ENCODE results near the gene SEC31A. TPM values are rescaled to one million over a fixed set of nuclear protein-coding genes. Genes with fewer than 3 reads are reported as not detected.

The SEC31A gene
- total and polyA plus RNA-seq, 2 of the 4 experiments (the other 2 are of a cell fraction) = 278 to 366 TPM

- Histone ChIP-seq H4K5ac (ENCODE audit: low read depth, low read length) (peak overlapping the region; percentile 9), H4K8ac (ENCODE audit: low read depth in 2 of 2, low read length in 2 of 2) (peak overlapping the region; percentile 65 to 84), H3K9ac (ENCODE audit: low read depth, low read length) (peak overlapping the region; percentile 88), H2BK15ac (ENCODE audit: low read depth, low read length) (peak overlapping the region; percentile 51), H2AFZ (replicated peaks; ENCODE audit: low read length, poor library complexity) (peak overlapping the region; percentile 93), H2BK120ac (ENCODE audit: low read depth, low read length) (peak overlapping the region; percentile 53), H3K4me3 (ENCODE audit: insufficient read depth, low read depth, low read length) (peak overlapping the region; percentile 50), H2AK9ac (replicated peaks; ENCODE audit: low read depth, low read length, poor library complexity) (peak overlapping the region; percentile 94), H3K36me3 (ENCODE audit: control insufficient read depth, insufficient read depth, low read length) (no peaks in the 10 kb centered on the region; the same call in 1 of the 2 replicates), H3K4me2 (ENCODE audit: low read depth, low read length) (peak overlapping the region; percentile 74), H3K23ac (ENCODE audit: low read depth, low read length) (peak overlapping the region; percentile 94), H2BK5ac (ENCODE audit: low read depth, low read length, poor library complexity, severe bottlenecking) (peak overlapping the region; percentile 96), H3K9me1 (ENCODE audit: insufficient read depth, low read length) (peaks cover 2% of the 10 kb centered on the region; the same call in 1 of the 2 replicates), H3K14ac (replicated peaks; ENCODE audit: low read depth, low read length) (peak overlapping the region; percentile 98), H3K18ac (ENCODE audit: low read depth, low read length) (peak overlapping the region; percentile 10), H3K4ac (ENCODE audit: low read depth, low read length) (peak overlapping the region; percentile 85), H3K9me3 (ENCODE audit: control insufficient read depth, insufficient read depth, low read length) (no peaks in the 10 kb centered on the region), H3K4me1 (ENCODE audit: control insufficient read depth, insufficient read depth, low read length) (no peaks in the 10 kb centered on the region), H3K79me1 (ENCODE audit: low read depth in 1 of 2, low read length in 2 of 2) (peaks cover 0 to 14% of the 10 kb centered on the region in 2 experiments; a peak in 2 of 4 replicates), H4K91ac (ENCODE audit: insufficient read depth, low read depth, low read length) (peak overlapping the region; percentile 91), H3K27me3 (ENCODE audit: control insufficient read depth, insufficient read depth, low read length) (no peaks in the 10 kb centered on the region), H2AK5ac (ENCODE audit: low read depth, low read length) (peak overlapping the region; percentile 83), H3K56ac (ENCODE audit: extremely low read depth, insufficient read depth, low read length) (peak overlapping the region; percentile 80), H2BK20ac (ENCODE audit: low read depth, low read length) (peak overlapping the region; percentile 38; the same call in 1 of the 2 replicates), H4K20me1 (ENCODE audit: insufficient read depth, low read length) (peaks cover 6% of the 10 kb centered on the region; the same call in 1 of the 2 replicates), H3K27ac (ENCODE audit: insufficient read depth, low read length) (peak overlapping the region; percentile 88)
- no CpG with 5 or more reads among the region's 8 CpGs for WGBS, 2 experiments (ENCODE audit: extremely low coverage in 2 of 2, insufficient read length in 1 of 2)
- TSS peak; percentile 74 for BruUV-seq (replicated peaks)
- in situ Hi-C loops (cut with MboI; ENCODE audit: low sequenced_read_pairs) = no loop called here
- DNase-seq (no peak), ATAC-seq (ENCODE audit: low read depth) (no peak)
- ChIA-PET CTCF (no interaction called here), POLR2A (ENCODE audit: unreplicated experiment) (interaction anchor here (0.6 kb wide), 3 partner anchors 8 to 134 kb away, joined by 3 to 8 read pairs (median 4); partner anchors contain the start of gene COPS4)
- intact Hi-C loops (cut with micrococcal nuclease) = no loop called here
- TF ChIP-seq RFX5 (IDR thresholded peaks at IDR 0.05; ENCODE audit: low read depth, low read length) (no peak), POLR2A (IDR thresholded peaks at IDR 0.05; ENCODE audit: low read depth, low read length) (peak; percentile 95)
- dilution Hi-C loops (cut with HindIII; ENCODE audit: low sequenced_read_pairs, unreplicated experiment) = no loop called here
Measured at GRCh38 chr4:82901183-82901718, 10.3 kb upstream of the SEC31A start.

Measured in IMR-90 (cell line).